DMS 273 (cell line): ENCODE results near the gene PLA1A.
"Not testable (repeated sequence)": the region's sequence is repeated elsewhere in the genome, so short reads cannot be mapped to it uniquely, and the experiment has no call there.

ENCODE experiments used
- DNase-seq: peaks from one replicate; lab custom pipeline; 2025; ENCODE audit not compliant: unreplicated experiment; lab: John Stamatoyannopoulos, UW

PLA1A gene, protein sequence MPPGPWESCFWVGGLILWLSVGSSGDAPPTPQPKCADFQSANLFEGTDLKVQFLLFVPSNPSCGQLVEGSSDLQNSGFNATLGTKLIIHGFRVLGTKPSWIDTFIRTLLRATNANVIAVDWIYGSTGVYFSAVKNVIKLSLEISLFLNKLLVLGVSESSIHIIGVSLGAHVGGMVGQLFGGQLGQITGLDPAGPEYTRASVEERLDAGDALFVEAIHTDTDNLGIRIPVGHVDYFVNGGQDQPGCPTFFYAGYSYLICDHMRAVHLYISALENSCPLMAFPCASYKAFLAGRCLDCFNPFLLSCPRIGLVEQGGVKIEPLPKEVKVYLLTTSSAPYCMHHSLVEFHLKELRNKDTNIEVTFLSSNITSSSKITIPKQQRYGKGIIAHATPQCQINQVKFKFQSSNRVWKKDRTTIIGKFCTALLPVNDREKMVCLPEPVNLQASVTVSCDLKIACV

DNA sequence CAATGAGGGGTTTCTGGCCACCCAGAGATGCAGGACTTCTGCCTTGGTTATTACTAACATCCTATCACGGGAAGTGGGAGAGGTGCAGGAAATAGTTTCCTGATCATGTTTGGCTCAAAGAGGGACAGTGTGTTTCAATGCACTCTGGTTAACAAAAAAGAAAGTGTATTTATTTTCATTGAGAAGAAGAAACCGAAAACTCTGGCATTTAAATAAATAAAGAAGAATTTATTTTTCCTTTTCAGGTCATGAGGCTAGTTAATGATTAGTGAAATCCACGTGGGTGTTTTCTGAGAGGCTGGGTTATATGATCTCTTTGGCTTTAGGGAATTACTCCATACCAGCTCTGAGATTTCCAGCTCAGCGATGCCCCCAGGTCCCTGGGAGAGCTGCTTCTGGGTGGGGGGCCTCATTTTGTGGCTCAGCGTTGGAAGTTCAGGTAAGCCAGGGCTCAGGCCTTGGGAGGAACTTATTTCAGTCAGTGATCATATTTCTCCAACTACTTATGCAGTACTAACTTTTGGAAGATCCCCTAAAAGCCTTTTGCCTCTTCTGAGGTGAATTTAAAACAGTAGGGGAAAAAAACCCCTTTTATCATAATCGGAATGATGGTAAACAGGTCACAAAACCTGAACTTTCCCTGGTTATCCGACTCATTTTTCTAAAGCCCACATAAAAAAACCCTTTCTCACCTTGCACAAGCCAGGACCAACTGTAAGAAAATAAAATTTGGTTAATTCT is at the start of gene PLA1A:
TSS of gene PLA1A (plus strand) at position 338 of the 741 bp plus-strand sequence. CDS start at position 367, 29 bp downstream.
- DNase-seq: peak; percentile 28

DNA sequence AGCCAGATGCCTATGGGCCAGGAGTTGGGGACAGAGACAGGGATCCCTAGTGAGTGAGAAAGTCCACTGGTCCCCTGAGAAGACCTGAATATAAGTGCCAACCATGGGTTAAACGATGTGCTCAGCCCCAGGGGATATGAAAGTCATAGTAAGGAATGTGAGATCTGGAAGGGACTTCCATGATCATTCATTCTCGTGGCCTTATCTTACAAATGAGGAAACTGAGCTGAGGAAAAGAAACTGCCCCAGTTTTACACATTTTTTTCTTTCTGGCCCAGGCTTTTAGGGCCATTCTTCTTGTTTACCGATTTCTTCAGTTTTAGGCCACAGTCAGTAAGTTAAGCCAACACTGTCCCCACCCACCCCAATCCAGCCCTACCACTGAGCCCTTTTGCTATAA is 49.3 kb upstream of the PLA1A start:
- DNase-seq: no peak

DNA sequence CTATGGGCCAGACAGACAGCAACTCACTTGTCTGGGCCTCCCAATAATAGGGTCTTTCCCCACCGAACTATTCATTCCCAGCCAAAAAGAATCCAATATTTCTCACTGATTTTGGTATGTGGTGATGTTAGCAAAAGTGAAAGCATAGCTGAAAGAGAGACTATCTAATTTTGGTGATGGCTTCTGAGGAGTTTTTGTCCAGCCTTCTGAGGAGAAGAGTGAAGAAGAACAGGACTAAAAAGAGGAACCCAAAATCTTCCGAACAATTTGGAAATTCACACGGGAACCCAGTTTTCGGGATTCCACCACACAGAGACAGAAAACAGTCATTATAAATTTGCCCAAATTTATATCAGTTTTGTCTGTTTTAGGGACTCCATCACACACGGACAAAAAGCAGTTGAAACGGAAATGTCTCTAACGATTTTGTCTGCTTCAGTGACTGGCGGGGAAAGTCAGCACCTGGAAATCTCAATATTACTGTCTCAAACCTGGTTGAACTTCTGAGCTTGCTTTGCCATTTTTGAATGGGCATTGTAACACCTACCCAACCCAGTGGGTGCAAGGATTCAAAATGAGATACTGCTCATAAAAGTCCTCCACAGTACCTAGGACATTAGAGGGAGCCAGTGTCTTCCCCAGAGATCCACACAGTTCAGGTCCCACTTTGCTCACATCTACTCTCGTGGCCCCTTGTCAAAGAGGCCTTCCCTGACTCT is 47.3 kb upstream of the PLA1A start:
- no peak for DNase-seq

DNA sequence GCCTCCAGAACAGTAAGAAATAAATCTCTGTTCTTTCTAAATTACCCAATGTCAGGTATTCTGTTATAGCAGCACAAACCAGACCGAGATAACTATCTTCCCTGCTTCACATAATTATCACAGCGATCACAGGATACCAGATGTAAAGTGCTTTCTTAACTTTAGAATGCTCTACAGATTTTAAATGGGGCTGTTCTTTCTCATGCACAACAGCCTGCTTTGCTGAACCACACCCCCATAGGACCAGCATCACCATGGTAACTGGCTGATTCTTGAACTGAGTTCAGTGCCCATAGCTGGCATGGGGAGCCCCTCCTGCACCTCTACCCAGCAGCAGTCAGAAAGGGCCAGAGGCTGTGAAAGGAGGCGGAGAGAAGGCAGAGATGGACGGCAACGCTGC is 46.1 kb upstream of the PLA1A start:
- no peak for DNase-seq

DNA sequence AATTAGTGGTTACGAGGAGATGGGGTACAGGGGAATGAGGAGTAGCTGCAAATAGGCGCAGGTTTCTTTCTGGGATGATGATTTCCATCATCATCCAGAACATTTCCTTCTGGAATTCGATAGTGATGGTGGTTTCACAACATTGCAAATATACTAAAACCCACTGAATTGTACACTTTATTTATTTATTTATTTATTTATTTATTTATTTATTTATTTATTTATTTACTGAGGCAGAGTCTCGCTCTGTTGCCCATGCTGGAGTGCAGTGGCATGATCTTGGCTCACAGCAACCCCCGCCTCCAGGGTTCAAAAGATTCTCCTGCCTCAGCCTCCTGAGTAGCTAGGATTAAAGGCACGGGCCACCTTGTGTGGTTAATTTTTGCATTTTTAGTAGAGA is 44.8 kb upstream of the PLA1A start:
- not testable (repeated sequence) for DNase-seq

DNA sequence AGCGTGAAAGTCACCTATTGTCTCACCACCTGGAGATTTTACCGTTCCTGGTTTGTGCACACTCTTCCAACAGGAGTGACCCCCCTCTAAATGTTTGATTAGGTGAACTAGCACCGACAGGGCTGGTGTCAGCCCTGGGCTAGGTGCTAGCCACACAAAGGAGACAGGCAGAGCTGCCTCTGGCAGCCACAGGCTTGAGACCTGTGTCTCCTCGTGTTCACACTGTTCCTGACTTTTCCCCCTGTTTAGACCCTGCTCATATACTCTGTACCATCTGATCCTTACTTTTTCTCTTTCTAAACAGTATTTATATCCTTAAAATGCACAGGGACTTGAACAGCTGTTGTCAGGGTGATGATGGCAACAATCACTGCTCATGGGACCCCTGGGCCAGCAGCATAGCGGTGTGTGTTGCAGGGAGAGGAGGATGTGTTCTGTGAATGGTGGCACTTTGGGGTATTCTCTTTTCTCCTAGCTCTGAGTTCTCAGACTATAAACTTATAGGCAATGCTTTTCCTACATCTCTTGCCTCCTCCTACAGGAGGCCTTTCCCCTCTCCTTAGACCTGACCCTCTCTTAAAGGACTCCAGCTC is 43.8 kb upstream of the PLA1A start:
- no peak for DNase-seq

DNA sequence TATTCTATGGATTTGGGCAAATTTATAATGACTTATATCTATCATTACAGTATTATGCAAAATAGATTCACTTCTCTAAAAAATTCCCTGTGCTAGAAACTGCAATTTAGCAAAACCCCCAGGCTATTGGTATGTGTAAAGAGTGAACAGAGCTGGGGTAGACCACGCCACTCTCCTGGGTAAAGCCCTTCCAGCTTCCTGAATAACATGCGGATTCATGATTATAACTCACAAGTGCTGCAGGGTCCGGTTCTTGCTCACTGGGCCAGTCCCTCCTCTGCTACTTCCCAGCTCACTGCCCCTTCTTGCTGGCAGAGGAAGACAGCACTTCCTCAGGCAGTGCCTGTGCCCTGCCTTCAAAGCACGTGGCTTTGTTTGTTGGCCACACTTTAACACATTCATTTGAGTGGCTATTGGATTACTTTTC is 42.4 kb upstream of the PLA1A start:
- no peak for DNase-seq

DNA sequence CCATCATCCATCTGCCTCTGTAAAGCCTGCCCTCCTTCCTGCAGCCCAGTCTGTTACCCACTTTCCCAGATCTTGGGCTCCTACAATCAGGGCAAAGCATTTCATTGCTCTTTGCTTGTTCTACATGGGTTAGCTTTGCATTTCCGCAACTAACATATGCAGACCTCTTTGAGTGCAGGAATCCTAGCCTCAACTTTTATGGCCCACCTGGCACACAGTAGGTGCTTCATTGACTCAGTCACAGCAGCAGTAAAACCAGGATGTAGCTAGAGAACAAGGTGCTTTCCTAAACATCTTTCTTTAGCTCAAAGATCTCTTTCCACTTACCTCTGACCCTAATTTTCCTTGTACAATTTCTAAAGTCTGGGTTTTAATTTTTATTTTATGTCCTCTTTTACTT is 41.8 kb upstream of the PLA1A start:
- no peak for DNase-seq

DNA sequence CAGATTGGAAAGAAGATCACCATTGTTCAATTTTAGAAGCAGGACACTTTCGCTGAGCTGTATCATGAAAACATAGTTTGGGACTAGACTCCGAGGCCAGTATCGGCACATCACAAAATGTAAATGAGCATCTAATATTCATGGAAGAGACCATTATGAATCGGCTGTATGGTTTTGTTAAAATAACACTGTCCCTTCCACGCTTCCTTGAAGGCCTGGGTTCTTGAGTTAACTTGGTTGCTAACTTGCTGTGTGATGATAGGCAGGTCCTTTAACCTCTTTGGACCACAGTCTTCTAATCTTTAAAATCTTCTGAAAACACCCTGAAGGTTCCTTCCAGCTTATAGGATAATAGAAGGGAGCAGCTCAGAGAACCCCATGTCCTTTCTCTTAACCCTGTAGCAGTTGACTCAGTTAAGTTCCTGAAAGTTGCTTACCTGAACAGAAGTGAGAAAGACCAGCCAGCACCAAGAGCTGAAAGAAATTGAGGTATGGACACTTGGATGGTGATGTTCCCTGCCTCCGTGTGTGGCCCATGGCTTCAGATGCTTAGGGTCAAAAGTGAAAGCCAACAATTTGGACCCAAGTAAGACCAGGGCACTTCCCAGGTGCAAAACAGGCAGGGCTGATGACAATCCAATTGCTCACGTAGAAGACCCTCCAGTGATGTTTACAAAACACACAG is 40.4 kb upstream of the PLA1A start:
- no peak for DNase-seq

DNA sequence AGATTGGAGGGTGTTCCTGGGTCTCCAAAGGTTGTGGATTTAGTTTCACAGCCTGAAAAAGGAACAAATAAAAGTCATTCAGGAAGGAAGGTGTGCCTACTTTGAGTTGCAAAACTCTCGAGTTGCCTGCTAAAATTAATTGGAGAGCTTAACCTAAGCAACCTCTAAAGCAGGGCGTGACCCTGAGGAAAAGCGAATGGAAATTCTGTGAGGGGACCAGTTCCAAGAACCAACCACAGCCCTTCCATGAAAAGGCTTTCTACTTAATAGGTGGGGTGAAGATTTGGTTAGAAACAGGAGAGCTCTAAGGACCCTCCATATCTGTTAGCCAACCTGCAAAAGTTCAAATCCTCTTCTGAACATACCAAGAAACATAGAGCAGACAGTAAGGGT is 39.8 kb upstream of the PLA1A start:
- no peak for DNase-seq

DNA sequence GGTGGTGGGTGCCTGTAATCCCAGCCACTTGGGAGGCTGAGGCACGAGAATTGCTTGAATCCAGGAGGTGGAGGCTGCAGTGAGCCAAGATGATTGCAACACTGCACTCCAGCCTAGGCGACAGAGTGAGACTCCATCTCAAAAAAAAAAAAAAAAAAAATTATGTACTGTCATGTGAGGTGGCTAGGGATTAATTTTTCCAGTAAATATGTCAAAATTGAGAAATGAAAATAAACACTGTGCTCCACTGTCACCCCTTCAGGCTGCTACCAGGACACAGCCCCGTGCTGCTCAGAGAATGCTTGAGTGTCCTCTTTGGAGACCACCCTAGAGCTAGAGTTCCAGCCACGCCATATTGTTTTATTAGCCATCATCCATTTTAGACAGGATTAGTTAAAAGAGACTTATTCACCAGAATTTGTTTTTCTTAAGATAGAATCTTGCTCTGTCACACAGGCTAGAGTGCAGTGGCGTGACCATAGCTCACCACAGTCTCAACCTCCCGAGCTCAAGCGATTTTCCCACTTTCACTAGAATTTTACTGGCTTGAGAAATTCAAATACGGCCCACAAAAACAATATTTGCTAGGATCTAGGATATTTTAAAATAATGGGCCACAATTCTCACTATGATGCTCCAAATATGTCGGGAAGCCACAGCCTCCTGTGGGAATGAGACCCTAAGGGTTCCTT is 38.9 kb upstream of the PLA1A start:
- DNase-seq: no peak

DNA sequence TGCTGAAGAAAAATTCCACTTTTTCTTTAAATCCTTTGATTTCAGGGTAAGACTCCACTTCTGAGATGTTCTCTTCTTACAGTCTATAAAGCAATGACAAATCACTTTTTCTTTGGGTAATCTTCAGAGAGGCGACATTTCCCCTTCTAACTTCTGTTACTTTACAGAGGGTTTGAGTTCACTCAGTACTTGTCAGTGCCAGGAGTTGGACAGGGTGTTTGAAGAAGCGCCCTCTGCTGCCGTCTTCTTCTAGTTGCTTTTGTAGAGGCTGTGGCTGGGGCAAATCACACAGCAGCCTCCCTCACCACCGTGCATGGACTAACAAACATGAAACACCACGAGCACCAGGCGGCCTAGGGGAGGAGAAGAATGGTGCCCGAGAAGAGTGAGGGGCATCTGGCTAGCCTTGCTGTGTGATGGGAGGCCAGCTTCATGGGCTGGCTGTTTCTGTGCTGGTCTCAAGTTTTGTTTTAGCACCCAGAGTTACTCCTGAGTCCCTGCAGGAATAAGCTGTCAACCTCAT is 38.2 kb upstream of the PLA1A start, which contains the start of gene CD80:
TSS of gene CD80 (minus strand) at position 174 of the 523 bp plus-strand sequence. CDS start 1,886 bp downstream, outside the sequence.
- DNase-seq: peak; percentile 66

DNA sequence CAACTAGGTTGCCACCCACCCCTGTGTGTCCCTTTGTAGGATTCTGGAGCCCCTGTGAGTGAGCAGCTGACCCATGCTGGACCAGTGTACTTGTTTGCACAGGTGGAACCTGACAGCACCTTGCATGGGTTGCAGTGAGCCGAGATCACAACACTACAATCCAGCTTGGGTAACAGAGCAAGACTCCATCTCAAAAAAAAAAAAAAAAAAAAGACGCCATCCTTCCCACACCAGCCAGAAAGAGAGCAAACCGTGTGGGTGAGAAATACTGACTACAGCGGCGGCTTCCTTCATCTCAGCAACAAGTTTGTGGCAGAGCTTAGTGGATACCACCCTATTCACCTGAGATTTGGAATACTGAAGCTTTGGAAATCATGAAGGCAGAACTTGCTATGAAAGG is 37.5 kb upstream of the PLA1A start:
- DNase-seq: no peak

DNA sequence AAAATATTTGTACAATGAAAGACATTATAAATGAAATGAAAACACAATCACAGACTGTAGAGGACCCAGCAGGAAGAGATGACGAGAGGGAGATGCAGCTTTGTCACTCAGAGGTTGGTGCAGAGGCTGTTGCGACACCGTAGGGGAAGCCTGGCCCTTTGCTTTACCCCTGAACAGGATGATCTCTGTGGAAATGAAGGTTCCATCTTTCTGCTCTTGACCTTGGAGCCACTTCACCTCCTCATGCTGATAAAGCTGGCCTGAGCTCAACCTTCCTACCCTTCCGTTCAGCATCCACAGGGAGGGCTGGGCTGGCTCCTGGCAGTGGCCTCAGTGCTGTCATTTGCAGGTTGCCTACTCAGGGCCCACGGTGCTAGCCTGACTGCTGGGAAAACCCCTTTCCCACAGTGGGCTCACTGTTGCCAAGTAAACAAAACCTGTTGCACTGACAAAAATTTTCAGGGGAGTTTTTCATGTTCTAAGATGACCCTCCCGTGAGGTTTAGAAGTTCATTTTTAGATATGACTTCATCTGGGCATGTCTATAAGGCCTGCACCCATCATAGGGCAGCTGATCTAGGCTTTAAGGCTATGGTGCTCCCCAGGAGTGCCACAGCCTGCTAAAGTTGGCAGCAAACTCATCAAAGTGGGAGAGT is 35.3 kb upstream of the PLA1A start:
- DNase-seq: no peak

DNA sequence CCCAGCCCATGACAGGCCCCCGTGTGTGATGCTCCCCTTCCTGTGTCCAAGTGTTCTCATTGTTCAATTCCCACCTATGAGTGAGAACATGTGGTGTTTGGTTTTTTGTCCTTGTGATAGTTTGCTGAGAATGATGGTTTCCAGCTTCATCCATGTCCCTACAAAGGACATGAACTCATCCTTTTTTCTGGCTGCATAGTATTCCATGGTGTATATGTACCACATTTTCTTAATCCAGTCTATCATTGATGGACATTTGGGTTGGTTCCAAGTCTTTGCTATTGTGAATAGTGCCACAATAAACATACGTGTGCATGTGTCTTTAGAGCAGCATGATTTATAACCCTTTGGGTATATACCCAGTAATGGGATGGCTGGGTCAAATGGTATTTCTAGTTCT is 34.4 kb upstream of the PLA1A start:
- DNase-seq: not testable (repeated sequence)

DNA sequence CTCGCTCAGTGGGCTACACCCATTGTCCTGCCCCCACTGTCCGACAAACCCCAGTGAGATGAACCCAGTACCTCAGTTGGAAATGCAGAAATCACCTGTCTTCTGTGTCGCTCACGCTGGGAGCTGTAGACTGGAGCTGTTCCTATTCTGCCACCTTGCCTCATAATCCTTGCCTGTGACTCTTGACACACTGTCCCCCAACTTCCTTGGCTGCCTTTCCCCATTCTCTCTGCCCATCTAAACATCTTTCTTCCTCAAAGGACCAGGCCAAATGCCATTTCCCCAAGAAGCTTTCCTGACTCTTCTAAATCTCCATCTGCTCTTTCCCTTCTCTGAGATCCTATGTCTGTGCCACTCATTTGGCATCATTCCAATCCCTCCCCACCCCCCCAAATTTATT is 28.5 kb upstream of the PLA1A start:
- DNase-seq: no peak

DNA sequence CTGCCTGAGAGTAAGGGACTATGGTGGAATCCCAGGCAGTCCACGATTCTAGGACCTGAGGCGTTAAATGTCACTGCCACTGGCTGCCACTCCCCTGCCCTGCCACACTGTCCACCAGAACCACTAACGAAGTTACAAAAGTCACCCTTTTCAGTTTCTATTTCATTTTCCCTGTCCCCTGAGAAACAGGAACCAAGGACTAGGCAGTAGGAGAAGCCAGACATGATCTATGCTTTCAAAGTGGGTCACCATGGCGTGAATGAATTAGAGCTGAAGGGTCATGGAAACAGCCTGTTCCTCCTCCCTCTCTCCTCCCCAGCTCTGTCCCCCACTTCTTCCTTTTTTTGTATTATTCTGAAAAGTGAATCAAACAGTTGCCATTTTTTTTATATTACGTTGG is 27.5 kb upstream of the PLA1A start:
- no peak for DNase-seq

DNA sequence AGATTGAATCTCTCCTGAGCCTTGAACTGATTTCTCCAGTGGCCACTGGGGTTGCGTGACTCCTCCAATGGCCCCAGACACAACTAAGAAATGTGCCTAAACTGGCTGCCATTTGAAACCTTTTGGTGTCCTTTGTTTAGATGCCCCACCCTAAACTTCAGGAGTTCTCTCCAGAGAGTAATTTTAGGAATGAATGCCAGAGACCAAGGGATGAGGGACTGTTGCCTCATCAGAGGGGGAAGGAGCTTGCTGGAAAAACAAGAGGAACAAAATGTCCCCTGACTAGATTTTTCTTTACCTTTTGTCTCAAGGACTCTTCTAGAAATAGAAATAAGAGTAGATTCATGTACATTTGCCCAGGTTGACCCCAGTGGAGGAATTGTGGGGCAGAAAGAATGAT is 26.5 kb upstream of the PLA1A start:
- no peak for DNase-seq

DNA sequence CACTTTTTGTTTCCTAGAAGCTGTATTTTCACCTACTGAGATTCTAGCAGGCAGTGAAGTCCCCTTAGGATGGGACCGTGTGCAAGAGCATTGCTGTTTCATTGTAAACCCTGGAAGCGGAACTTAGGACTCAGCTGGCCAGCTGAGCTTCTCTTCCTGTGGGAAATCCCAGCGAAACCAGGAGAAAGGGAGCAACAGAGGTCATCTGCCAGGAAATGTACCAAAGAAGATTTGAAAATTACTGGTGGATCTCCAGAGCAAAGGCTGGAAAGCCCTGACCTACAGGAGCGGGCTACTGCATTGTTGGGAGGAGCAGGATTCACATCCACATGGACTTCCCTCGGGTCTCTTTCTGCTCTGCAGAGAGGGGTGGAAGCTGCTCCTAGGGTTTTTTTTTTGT is 26.0 kb upstream of the PLA1A start:
- DNase-seq: no peak
